ENCODE data around the gene LRRC26.

The LRRC26 gene

DNA sequence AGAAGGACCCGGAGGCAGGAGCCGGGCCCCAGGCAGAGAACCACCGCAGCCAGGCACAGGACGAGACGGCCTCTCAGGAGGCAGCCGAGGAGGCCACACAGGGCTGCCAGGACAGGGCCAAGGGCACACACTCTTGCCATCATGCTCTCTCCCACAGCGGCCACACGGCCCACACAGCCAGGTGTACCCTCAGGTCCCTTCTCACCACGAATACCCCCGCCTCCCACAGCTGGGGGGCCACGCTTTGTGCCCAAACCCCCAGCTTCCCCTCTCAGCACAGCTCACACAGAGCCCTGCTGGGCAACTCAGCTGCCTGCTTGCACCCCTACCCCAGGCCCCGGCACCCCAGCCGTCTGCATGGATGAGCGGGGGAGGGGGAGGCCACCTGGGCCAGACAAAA is 23.9 kb upstream of the LRRC26 start:
- no peak for TF ChIP-seq POLR2A (IDR thresholded peaks at IDR 0.05; ENCODE audit: low read length)
- TF ChIP-seq GATA1 (IDR thresholded peaks at IDR 0.05; ENCODE audit: low read depth, low read length): no peak
- no peak for DNase-seq

DNA sequence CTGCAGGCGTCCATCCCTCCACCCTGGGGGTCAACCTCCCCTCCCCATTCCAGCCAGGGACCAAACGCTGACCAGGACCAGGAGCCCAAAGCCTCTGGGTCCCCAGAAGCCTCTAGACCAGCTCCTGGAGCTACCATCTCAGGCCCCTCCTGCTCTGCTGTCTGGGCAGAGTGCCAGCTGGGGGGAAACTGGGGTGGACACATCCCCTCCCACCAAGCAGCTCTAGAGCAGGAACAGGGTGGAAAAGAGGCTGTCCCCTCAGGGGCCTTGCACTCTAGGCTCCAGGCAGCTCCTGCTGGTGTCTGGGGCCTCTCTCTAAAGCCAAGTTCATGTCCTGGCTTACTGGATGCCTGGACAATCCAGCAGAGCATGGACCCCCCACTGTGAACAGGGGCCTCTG is 23.0 kb upstream of the LRRC26 start:
- no peak for DNase-seq
- TF ChIP-seq GATA1 (IDR thresholded peaks at IDR 0.05; ENCODE audit: low read depth, low read length): no peak
- no peak for TF ChIP-seq POLR2A (IDR thresholded peaks at IDR 0.05; ENCODE audit: low read length)

DNA sequence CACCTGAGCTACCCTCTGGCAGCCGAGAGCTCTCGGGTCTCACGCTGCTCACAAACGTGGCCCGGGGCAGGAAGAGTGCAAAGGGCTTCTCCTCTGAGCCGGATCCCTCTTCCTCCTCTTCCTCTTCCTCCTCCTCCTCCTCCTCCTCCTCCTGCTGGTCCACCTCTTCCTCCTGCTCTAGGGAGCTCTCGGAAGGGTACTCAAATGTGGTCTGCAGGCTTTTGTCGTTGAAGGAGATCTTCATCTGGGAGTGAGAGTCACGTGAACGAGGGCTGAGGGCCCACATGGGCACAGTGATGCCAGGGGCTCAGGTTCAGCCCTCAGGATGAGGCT is 22.6 kb upstream of the LRRC26 start:
- TF ChIP-seq POLR2A (IDR thresholded peaks at IDR 0.05; ENCODE audit: low read length) (no peak), GATA1 (IDR thresholded peaks at IDR 0.05; ENCODE audit: low read depth, low read length) (no peak)

DNA sequence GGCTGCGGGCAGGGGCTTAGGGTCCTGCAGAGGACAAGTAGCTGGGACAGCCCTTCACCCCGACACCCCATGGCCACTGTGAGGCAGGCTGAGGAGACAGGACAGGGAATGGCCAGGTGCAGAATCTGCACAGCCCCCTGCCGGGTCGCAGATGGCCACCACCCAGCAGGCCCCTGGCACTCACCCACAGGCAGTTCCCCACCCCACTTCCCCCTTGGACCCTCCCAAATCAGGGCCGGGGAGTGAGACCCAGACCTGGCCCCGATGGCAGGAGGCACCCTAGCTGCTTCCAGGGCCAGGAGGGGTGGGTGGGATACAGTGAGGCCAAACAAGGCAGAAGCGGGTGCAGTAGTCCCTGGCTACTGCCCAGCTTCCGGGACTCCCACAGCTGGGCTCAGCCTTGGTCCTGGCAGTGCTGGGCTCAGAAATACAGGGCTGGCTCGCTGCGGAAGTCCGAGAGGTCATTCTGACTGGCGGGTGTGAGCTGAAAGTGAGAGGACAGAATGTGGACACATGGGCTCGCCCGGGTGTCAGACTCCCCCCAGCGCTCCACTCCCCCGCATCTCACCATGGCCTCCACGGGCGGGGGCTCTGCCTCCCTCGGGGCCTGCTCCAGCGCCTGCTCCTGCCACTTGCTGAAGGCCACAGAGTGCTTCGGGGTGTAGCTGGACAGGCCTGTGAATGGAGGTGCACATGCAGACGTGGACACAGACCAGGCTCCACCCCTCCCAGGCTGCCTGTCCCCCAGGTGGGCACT is 22.0 kb upstream of the LRRC26 start:
- TF ChIP-seq GATA1 (IDR thresholded peaks at IDR 0.05; ENCODE audit: low read depth, low read length) (no peak), POLR2A (IDR thresholded peaks at IDR 0.05; ENCODE audit: low read length) (no peak)

More for the DNA sequence above, 22.6 kb upstream of the LRRC26 start:
- DNase-seq: no peak

DNA sequence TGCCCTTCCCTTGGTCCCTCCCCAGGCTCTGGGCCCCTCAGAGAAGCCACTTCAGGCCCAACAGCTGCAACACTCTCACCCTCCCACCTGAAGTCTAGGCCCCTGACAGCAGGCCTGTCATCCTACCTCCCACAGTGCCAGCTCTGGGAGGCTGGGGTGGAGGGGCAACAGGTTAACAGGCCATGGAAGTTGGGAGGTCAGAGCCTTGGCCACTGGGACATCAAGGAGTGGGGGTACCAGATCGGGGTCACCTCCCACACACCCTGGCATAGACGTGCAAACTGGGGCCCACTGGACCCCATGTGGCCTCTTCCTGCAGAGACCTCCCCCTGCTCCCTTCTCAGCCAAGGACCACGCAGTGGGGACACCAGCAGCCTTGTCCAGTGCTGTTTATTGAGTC is 21.4 kb upstream of the LRRC26 start:
- TF ChIP-seq GATA1 (IDR thresholded peaks at IDR 0.05; ENCODE audit: low read depth, low read length): no peak
- no peak for TF ChIP-seq POLR2A (IDR thresholded peaks at IDR 0.05; ENCODE audit: low read length)
- no peak for DNase-seq

More for the DNA sequence above, 22.0 kb upstream of the LRRC26 start:
- DNase-seq: no peak

DNA sequence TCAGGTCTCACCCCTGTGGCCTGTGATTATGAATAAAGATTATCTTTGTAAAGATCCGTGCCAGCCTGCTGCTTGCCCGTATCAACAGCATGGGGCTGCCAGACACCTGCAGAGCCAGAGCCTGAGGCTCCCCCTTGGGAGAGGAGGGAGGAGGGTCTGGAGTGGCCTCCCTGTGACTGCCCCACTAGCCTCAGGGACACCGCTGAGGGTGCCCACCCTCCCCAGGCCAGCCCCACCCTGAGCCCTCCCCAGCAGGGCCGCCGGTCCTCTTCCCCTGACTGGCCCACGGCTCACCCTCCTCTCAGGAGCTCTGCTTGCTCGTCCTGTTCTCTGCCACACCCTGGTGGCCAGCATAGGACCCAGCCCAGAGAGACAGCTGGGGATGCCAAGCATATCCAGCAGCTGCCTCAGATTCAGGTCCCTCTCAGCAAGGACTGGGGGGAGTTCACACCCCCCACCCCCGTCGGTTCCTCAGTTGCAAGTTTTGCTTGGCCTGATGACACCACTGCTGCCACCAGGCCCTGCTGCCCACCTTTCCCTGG is 20.5 kb upstream of the LRRC26 start:
- no peak for TF ChIP-seq GATA1 (IDR thresholded peaks at IDR 0.05; ENCODE audit: low read depth, low read length)
- TF ChIP-seq POLR2A (IDR thresholded peaks at IDR 0.05; ENCODE audit: low read length): no peak
- DNase-seq: no peak

DNA sequence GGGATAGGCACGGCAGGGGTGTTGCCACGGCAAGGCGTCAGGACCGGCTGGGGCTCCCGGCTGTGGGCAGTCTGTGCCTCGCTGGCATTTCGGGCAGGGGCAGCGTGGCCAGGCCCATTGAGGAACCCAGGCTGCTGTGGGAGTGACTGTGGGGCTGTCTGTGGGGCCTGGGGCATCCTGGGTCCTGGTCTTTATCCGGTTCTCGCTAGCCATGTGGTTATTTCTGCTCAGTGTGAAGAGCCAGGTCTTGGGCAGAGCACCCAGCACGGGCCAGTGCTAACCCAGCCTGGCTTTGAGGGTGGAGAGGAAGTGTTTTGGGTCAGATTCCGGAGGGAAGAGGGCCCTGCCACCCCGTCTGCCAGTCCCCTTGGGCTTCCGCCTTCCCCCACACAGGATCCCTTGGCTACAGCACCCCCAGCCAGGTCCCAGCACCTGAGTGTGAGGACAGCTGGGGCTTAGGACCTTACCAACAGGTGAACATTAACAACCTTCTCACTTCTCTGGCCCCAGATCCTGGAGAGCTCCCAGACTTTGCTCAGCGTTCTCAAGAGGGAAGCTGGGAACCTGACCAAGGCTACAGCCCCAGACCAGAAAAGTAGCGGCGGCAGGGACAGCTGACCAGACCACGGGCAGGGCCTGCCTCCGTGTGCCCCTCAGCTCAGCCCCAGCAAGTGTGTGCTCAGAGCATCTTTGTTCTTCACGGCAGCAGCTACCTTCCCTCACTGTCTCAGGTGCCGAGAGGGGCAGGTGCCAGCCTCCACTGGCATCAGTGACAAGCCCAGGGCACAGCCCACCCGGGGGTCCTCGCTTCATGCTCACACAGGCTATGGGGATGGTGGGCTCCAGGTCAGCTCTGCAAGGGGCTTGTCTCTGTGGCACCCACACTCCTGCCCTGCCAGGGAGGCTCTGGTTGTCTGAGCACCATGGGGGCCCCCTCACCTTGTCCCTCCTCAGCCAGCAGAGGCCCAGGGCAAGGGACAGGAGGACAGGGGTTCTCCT is 19.7 kb upstream of the LRRC26 start:
- TF ChIP-seq GATA1 (IDR thresholded peaks at IDR 0.05; ENCODE audit: low read depth, low read length) (no peak), POLR2A (IDR thresholded peaks at IDR 0.05; ENCODE audit: low read length) (no peak)
- DNase-seq: no peak

DNA sequence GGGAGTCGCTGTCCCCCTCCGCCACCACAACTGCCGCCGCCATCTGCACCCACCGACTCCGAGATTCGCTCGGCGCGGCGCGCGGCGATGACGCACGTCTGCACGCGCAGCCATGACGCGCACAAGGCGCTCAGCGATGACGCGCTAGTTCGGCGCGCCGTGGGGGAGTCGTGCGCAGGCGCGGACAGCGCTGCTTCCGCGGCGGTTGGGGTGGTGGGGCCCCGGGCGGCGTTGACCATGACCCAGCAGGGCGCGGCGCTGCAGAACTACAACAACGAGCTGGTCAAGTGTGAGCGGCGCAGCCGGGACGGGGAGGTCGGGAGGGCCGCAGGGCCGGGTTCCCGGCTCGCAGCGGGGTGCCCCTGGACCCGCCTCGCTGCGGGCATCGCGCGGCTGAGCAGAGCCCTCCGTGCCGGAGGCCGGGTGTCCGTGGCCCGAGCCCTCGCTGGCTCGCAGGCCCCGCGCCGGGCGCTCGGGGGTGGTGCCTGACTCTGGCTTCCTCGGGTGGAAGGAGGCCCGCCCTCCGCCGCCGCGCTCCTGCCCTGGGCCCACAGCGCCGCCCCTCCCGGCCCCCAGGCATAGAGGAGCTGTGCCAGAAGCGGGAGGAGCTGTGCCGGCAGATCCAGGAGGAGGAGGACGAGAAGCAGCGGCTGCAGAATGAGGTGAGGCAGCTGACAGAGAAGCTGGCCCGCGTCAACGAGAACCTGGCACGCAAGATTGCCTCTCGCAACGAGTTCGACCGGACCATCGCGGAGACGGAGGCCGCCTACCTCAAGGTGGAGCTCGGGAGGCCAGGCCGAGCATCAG is 18.8 kb upstream of the LRRC26 start, which contains the start of the genes ANAPC2 and SSNA1:
Gene ANAPC2 (minus strand): TSS at position 71 of the 807 bp plus-strand sequence. CDS start 28 bp downstream, at position 43.
Gene SSNA1 (plus strand): TSS at position 187 of the 807 bp plus-strand sequence. CDS start 51 bp downstream, at position 238.
- peak; percentile 98 to 99 for DNase-seq
- peak; percentile 94 for TF ChIP-seq POLR2A (IDR thresholded peaks at IDR 0.05; ENCODE audit: low read length)
- TF ChIP-seq GATA1 (IDR thresholded peaks at IDR 0.05; ENCODE audit: low read depth, low read length): no peak

DNA sequence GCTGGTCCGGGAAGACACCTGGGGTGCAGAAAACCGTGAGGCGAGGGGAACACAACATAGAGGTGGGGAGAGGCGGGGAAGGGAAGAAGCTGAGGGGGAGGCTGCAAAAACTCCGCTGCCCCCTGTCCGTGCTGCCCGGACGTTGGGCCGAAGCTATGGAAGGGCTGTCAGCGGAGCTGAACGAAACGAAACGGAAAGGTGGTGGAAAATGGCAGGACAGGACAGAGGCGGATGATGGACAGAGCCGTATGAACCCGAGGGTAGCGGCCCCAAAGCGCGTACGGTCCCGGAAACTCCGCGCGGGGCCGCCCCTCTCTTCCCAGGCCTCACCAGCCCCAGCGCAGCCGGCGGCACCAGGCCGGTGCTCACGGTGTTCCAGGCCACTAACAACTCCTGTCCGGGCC is 18.2 kb upstream of the LRRC26 start:
- TF ChIP-seq GATA1 (IDR thresholded peaks at IDR 0.05; ENCODE audit: low read depth, low read length) (no peak), POLR2A (IDR thresholded peaks at IDR 0.05; ENCODE audit: low read length) (no peak)
- DNase-seq: no peak

DNA sequence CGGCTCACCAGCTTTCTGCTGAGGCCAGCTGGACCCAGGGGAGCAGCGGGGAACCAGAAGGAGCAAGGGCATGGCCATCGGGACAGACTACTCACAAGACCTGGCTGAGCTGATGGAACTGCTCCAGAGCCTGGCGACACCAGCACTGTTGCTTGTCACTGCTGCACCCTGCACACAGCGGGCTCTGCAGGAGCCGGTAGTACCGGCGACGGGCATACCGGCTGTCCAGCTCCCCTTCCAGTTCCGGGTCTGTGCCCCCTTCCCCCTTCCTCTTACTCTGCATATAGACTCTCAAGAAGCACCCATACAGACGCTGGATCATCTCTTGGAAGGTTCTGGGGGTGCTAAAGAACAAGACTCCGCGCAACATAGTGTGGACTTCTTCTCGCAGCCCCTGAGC is 17.5 kb upstream of the LRRC26 start:
- no peak for DNase-seq
- TF ChIP-seq GATA1 (IDR thresholded peaks at IDR 0.05; ENCODE audit: low read depth, low read length) (no peak), POLR2A (IDR thresholded peaks at IDR 0.05; ENCODE audit: low read length) (no peak)

DNA sequence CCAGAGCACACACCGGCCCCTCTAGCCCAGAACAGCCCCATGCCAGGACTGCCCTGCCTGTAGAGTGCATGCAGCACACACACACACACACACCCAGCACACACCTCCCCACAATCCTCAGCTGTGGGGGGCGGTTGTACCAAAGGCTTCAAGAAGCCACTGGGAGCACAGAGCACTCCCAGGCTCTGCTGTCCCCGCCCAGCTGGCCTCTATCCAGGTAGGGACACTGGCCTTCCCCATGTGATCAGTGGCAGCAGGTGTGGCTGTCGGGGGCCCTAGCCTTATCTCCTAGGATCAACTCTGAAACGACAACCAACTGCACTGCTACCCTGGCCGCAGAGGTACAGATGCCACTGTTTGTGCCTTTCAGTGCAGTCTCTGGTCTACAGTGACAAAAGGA is 16.5 kb upstream of the LRRC26 start:
- TF ChIP-seq POLR2A (IDR thresholded peaks at IDR 0.05; ENCODE audit: low read length) (no peak), GATA1 (IDR thresholded peaks at IDR 0.05; ENCODE audit: low read depth, low read length) (no peak)
- peak; percentile 40 to 47 for DNase-seq

DNA sequence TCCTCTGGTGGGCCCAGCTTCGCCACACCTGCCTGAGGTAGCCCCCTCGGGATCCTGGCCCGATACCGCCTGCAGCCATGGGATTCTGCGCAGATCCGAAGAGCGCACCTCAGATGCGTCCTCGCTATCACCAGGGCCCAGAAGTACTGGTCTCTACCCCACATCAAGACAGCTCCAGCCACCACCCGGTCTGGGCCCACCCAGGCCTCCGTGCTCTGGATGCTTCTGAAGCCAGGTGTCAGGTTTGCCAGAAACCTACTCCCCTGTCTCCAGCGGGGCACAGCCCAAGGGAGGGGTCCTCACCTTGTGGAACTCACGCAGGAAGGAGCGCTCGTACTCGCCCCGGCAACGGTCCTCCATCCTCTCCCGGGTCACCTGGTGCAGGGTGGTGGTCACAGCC is 16.1 kb upstream of the LRRC26 start:
- DNase-seq: no peak
- TF ChIP-seq GATA1 (IDR thresholded peaks at IDR 0.05; ENCODE audit: low read depth, low read length): no peak
- no peak for TF ChIP-seq POLR2A (IDR thresholded peaks at IDR 0.05; ENCODE audit: low read length)

Data from erythroblast (primary cell).